SK-N-SH treated with all-trans-retinoic acid at 6 μM for 48 hours (cell line): Measurements from ENCODE around the gene TIMMDC1.
A peak's percentile ranks its signal among the peaks of the same experiment; 100 is the strongest.

ENCODE experiments used
- ATAC-seq: fragments of 200-7000 bp; cut with Tn5 transposase; 3 replicates; pipeline ENCODE4 v1.9.1; 2020; ENCODE audit warnings: mild to moderate bottlenecking, moderate library complexity
- ARNTL ChIP-seq: fragments of 450-650 bp; formaldehyde crosslinking; IDR thresholded peaks from 2 replicates; pipeline ENCODE4 v1.5.0; 2020; ENCODE audit warnings: low read depth, mild to moderate bottlenecking, moderate library complexity, borderline replicate concordance
- BACH2 ChIP-seq: fragments of 250-450 bp; sonication (Bioruptor Pico); IDR thresholded peaks from 2 replicates; pipeline ENCODE4 v1.9.0; 2021; ENCODE audit warnings: mild to moderate bottlenecking, borderline replicate concordance
- CREB5 ChIP-seq: fragments of 250-450 bp; sonication (Bioruptor Pico); IDR thresholded peaks from 2 replicates; pipeline ENCODE4 v1.5.1; 2020; ENCODE audit warnings: low read depth, mild to moderate bottlenecking, moderate library complexity
- CSDC2 ChIP-seq: fragments of 250-450 bp; sonication (Bioruptor Pico); IDR thresholded peaks from 2 replicates; pipeline ENCODE4 v1.5.0; 2020; ENCODE audit warnings: mild to moderate bottlenecking, moderate library complexity
- ESRRG ChIP-seq: fragments of 250-450 bp; sonication (Bioruptor Pico); IDR thresholded peaks from 2 replicates; pipeline ENCODE4 v1.6.1; 2021; ENCODE audit warnings: mild to moderate bottlenecking
- GLIS3 ChIP-seq: fragments of 250-450 bp; sonication (Bioruptor Pico); IDR thresholded peaks from 2 replicates; pipeline ENCODE4 v1.5.0; 2020; ENCODE audit warnings: mild to moderate bottlenecking, moderate library complexity
- ISL1 ChIP-seq: fragments of 250-450 bp; sonication (Bioruptor Pico); IDR thresholded peaks from 2 replicates; pipeline ENCODE4 v2.1.2; 2022; ENCODE audit warnings: mild to moderate bottlenecking, moderate library complexity
- OSR1 ChIP-seq: fragments of 250-450 bp; sonication (Bioruptor Pico); IDR thresholded peaks from 2 replicates; pipeline ENCODE4 v1.8.0; 2022; ENCODE audit warnings: moderate library complexity, mild to moderate bottlenecking, inconsistent platforms
- PATZ1 ChIP-seq: fragments of 250-450 bp; sonication (Bioruptor Pico); IDR thresholded peaks from 2 replicates; pipeline ENCODE4 v1.8.0; 2020; ENCODE audit warnings: mild to moderate bottlenecking, moderate library complexity, borderline replicate concordance
- PPARA ChIP-seq: fragments of 250-450 bp; sonication (Bioruptor Pico); IDR thresholded peaks from 2 replicates; pipeline ENCODE4 v1.5.0; 2020; ENCODE audit warnings: mild to moderate bottlenecking, borderline replicate concordance
- RARB ChIP-seq: fragments of 250-450 bp; sonication (Bioruptor Pico); IDR thresholded peaks from 2 replicates; pipeline ENCODE4 v1.8.0; 2021; ENCODE audit warnings: mild to moderate bottlenecking, moderate library complexity
- SNAI2 ChIP-seq: fragments of 250-450 bp; sonication (Bioruptor Pico); IDR thresholded peaks from 2 replicates; pipeline ENCODE4 v1.5.0; 2020; ENCODE audit warnings: mild to moderate bottlenecking, moderate library complexity
- TCF4 ChIP-seq: fragments of 250-450 bp; sonication (Bioruptor Pico); IDR thresholded peaks from 2 replicates; pipeline ENCODE4 v1.8.0; 2021; ENCODE audit warnings: mild to moderate bottlenecking, moderate library complexity, borderline replicate concordance
- TOX ChIP-seq: fragments of 250-450 bp; sonication (Bioruptor Pico); IDR thresholded peaks from 2 replicates; pipeline ENCODE4 v1.8.0; 2021; ENCODE audit warnings: mild to moderate bottlenecking, moderate library complexity, borderline replicate concordance
- TSHZ2 ChIP-seq: fragments of 250-450 bp; sonication (Bioruptor Pico); IDR thresholded peaks from 2 replicates; pipeline ENCODE4 v1.5.0; 2020; ENCODE audit warnings: mild to moderate bottlenecking, moderate library complexity
- ZC3H10 ChIP-seq: fragments of 250-450 bp; sonication (Bioruptor Pico); IDR thresholded peaks from 2 replicates; pipeline ENCODE4 v1.5.1; 2021; ENCODE audit warnings: mild to moderate bottlenecking, moderate library complexity
- ZFP3 ChIP-seq: fragments of 250-450 bp; sonication (Bioruptor Pico); IDR thresholded peaks from 2 replicates; pipeline ENCODE4 v1.5.0; 2020; ENCODE audit warnings: mild to moderate bottlenecking, moderate library complexity
- ZFP30 ChIP-seq: fragments of 450-650 bp; formaldehyde crosslinking; IDR thresholded peaks from 2 replicates; pipeline ENCODE4 v1.5.0; 2022; ENCODE audit warnings: mild to moderate bottlenecking, moderate library complexity
- ZNF70 ChIP-seq: fragments of 450-650 bp; formaldehyde crosslinking; IDR thresholded peaks from 2 replicates; pipeline ENCODE4 v1.5.0; 2020; ENCODE audit warnings: mild to moderate bottlenecking, moderate library complexity
- ZNF8 ChIP-seq: fragments of 450-650 bp; formaldehyde crosslinking; IDR thresholded peaks from 2 replicates; pipeline ENCODE4 v1.5.0; 2020; ENCODE audit warnings: mild to moderate bottlenecking, moderate library complexity
- TF ChIP-seq, protein P1 (sequence below): fragments of 250-450 bp; sonication (Bioruptor Pico); IDR thresholded peaks from 2 replicates; pipeline ENCODE4 v1.5.1; 2021; ENCODE audit warnings: mild to moderate bottlenecking, moderate library complexity
- TF ChIP-seq, protein P2 (sequence below): fragments of 250-450 bp; sonication (Bioruptor Pico); IDR thresholded peaks from 2 replicates; pipeline ENCODE4 v1.8.0; 2021; ENCODE audit warnings: low read depth, mild to moderate bottlenecking, moderate library complexity, borderline replicate concordance

TIMMDC1 gene

GRCh38 chr3:119490153-119490552, 8.2 kb upstream of the TIMMDC1 start:
- peak; percentile 37; the same call in 1 of the 3 replicates for ATAC-seq
- TF ChIP-seq TSHZ2 (CRISPR knock-in tag) (no peak), ZNF70 (CRISPR knock-in tag) (no peak), OSR1 (CRISPR knock-in tag) (no peak), ESRRG (CRISPR knock-in tag) (no peak), ARNTL (CRISPR knock-in tag) (no peak), ZNF8 (CRISPR knock-in tag) (no peak), ZFP3 (CRISPR knock-in tag) (no peak), GLIS3 (no peak)
- TF ChIP-seq, protein P1, sequence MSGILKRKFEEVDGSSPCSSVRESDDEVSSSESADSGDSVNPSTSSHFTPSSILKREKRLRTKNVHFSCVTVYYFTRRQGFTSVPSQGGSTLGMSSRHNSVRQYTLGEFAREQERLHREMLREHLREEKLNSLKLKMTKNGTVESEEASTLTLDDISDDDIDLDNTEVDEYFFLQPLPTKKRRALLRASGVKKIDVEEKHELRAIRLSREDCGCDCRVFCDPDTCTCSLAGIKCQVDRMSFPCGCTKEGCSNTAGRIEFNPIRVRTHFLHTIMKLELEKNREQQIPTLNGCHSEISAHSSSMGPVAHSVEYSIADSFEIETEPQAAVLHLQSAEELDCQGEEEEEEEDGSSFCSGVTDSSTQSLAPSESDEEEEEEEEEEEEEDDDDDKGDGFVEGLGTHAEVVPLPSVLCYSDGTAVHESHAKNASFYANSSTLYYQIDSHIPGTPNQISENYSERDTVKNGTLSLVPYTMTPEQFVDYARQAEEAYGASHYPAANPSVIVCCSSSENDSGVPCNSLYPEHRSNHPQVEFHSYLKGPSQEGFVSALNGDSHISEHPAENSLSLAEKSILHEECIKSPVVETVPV (CRISPR knock-in tag), result no peak

- no peak for ATAC-seq
- TF ChIP-seq ESRRG (CRISPR knock-in tag), result no peak
- no peak for TF ChIP-seq CSDC2 (CRISPR knock-in tag)
- TF ChIP-seq CREB5, result no peak
- TF ChIP-seq ISL1, result no peak
- TF ChIP-seq TCF4 (CRISPR knock-in tag), result no peak
- no peak for TF ChIP-seq BACH2 (CRISPR knock-in tag)
- TF ChIP-seq ZNF8 (CRISPR knock-in tag), result no peak
- no peak for TF ChIP-seq PPARA (CRISPR knock-in tag)
- TF ChIP-seq GLIS3, result no peak
- TF ChIP-seq RARB (CRISPR knock-in tag), result no peak
- no peak for TF ChIP-seq PATZ1
- no peak for TF ChIP-seq SNAI2
- TF ChIP-seq TOX (CRISPR knock-in tag), result no peak
- TF ChIP-seq ZNF70 (CRISPR knock-in tag), result no peak
- no peak for TF ChIP-seq OSR1 (CRISPR knock-in tag)
- no peak for TF ChIP-seq ZFP3 (CRISPR knock-in tag)
- no peak for TF ChIP-seq ZFP30
- no peak for TF ChIP-seq TSHZ2 (CRISPR knock-in tag)
These were observed 6.2 kb upstream of the TIMMDC1 start for GRCh38 chr3:119492128-119492527.

DNA sequence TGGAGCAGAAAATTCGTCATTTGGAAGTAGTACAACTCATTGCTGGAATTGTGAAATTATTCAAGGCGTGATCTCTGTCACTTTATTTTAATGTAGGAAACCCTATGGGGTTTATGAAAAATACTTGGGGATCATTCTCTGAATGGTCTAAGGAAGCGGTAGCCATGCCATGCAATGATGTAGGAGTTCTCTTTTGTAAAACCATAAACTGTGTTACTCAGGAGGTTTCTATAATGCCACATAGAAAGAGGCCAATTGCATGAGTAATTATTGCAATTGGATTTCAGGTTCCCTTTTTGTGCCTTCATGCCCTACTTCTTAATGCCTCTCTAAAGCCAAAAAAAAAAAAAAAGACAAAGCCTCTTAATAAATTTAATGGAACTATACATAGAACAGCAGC, 5.5 kb upstream of the TIMMDC1 start:
- no peak for TF ChIP-seq ZC3H10
- TF ChIP-seq, protein P2, sequence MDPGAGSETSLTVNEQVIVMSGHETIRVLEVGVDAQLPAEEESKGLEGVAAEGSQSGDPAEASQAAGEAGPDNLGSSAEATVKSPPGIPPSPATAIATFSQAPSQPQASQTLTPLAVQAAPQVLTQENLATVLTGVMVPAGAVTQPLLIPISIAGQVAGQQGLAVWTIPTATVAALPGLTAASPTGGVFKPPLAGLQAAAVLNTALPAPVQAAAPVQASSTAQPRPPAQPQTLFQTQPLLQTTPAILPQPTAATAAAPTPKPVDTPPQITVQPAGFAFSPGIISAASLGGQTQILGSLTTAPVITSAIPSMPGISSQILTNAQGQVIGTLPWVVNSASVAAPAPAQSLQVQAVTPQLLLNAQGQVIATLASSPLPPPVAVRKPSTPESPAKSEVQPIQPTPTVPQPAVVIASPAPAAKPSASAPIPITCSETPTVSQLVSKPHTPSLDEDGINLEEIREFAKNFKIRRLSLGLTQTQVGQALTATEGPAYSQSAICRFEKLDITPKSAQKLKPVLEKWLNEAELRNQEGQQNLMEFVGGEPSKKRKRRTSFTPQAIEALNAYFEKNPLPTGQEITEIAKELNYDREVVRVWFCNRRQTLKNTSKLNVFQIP, result no peak
- no peak for TF ChIP-seq GLIS3
- no peak for ATAC-seq
